ENCODE results near the gene CLEC2L. TPM values are rescaled to one million over a fixed set of nuclear protein-coding genes. Genes with fewer than 3 reads are reported as not detected.

The CLEC2L gene
- total and polyA plus RNA-seq, 2 of the 8 experiments (the other 6 are each of a cell fraction or from before 2014, with no cell fraction given), result 0.20 to 1.9 TPM

GRCh38 chr7:139487366-139488080 lies 36.0 kb upstream of the CLEC2L start:
- H3K79me1 ChIP-seq (ENCODE audit: low read depth, low read length), result no peaks in the 10 kb centered on the region
- H3K9ac ChIP-seq (replicated peaks in 1 of 4; ENCODE audit: extremely low read depth in 1 of 4, low read depth in 3 of 4, low read length in 3 of 4), result no peak overlapping the region
- 93% methylated on average over 2 of the region's 5 CpGs; no CpG with 5 or more reads in 1 of the 2 experiments for WGBS, 2 experiments (ENCODE audit: extremely low coverage in 1 of 2, insufficient coverage in 1 of 2, insufficient read length in 1 of 2, insufficient replicate concordance in 2 of 2, low coverage in 1 of 2, low lambda C conversion rate in 2 of 2, missing lambda C conversion rate in 1 of 2)
- no peaks in the 10 kb centered on the region for H3K9me3 ChIP-seq (ENCODE audit: insufficient read depth in 2 of 2, low read depth in 1 of 2, low read length in 1 of 2)
- H3K14ac ChIP-seq (ENCODE audit: insufficient read length), result no peak overlapping the region
- H3K79me2 ChIP-seq (ENCODE audit: control insufficient read depth in 1 of 2, insufficient read depth in 2 of 2, low read length in 2 of 2), result no peaks in the 10 kb centered on the region
- POLR2A ChIA-PET (ENCODE audit: partially characterized antibody), result interaction anchor here (0.8 kb wide), 1 partner anchor 12 kb away, joined by 3 read pairs; no protein-coding TSS in a partner anchor
- no peak overlapping the region for H3K18ac ChIP-seq (ENCODE audit: extremely low read depth, low read length)
- H2BK12ac ChIP-seq (ENCODE audit: low read depth, low read length), result no peak overlapping the region
- H2BK5ac ChIP-seq (ENCODE audit: low read depth, low read length), result no peak overlapping the region
- H4K5ac ChIP-seq (ENCODE audit: insufficient read length, low read depth, low read length), result no peak overlapping the region
- H3K27me3 ChIP-seq (replicated peaks in 1 of 4; ENCODE audit: control insufficient read depth in 3 of 4, extremely low read depth in 1 of 4, insufficient read depth in 3 of 4, low read length in 3 of 4), result peaks cover 0 to 5% (median 2%) of the 10 kb centered on the region in 4 experiments; a peak in 4 of 7 replicates
- no peaks in the 10 kb centered on the region for H3K36me3 ChIP-seq (ENCODE audit: control insufficient read depth in 2 of 4, insufficient read depth in 4 of 4, low read length in 3 of 4)
- H3K4me1 ChIP-seq (replicated peaks in 1 of 4; ENCODE audit: control insufficient read depth in 3 of 4, insufficient read depth in 4 of 4, low read length in 3 of 4), result peaks cover 0 to 3% (median under 1%) of the 10 kb centered on the region in 4 experiments; a peak in 2 of 7 replicates
- H2AFZ ChIP-seq (ENCODE audit: low read length), result no peak overlapping the region
- H3K4me3 ChIP-seq (ENCODE audit: extremely low read depth in 1 of 4, insufficient read depth in 2 of 4, low read depth in 3 of 4, low read length in 4 of 4), result no peak overlapping the region
- H4K8ac ChIP-seq (ENCODE audit: extremely low read depth, insufficient read depth, low read length), result no peak overlapping the region
- TF ChIP-seq BACH1 (IDR thresholded peaks at IDR 0.05; ENCODE audit: low read length) (no peak), EGR1 (IDR thresholded peaks at IDR 0.05; ENCODE audit: borderline replicate concordance, low read depth, low read length) (no peak), SIRT6 (IDR thresholded peaks at IDR 0.05; ENCODE audit: low read length) (no peak), JUND (IDR thresholded peaks at IDR 0.05; ENCODE audit: low read length) (no peak), CBX5 (IDR thresholded peaks at IDR 0.05; ENCODE audit: low read depth, low read length) (no peak), SIX5 (IDR thresholded peaks at IDR 0.05; ENCODE audit: low read depth, low read length) (no peak), RXRA (IDR thresholded peaks at IDR 0.05; ENCODE audit: insufficient read depth, low read depth, low read length) (no peak), POU5F1 (IDR thresholded peaks at IDR 0.05; ENCODE audit: low read depth, low read length) (no peak), SUZ12 (IDR thresholded peaks at IDR 0.05; ENCODE audit: low read length) (no peak), E2F6 (IDR thresholded peaks at IDR 0.05) (no peak), EZH2 (IDR thresholded peaks at IDR 0.05; ENCODE audit: low read depth, low read length, severe bottlenecking) (no peak), RAD21 (IDR thresholded peaks at IDR 0.05 in 1 of 2, conservative IDR thresholded peaks at IDR 0.05 in 1 of 2; ENCODE audit: low read depth in 2 of 2, low read length in 2 of 2) (no peak)
- no peak overlapping the region for H2BK20ac ChIP-seq (ENCODE audit: low read length)
- H3K56ac ChIP-seq (replicated peaks; ENCODE audit: insufficient read length, low read depth, low read length), result no peak overlapping the region
- H3K4me2 ChIP-seq (ENCODE audit: insufficient read depth in 1 of 2, low read depth in 2 of 2, low read length in 2 of 2), result no peak overlapping the region
- DNase-seq (ENCODE audit: low read depth in 1 of 2, low spot score in 2 of 2) (no peak), FAIRE-seq (no peak)
- no peak overlapping the region for H4K91ac ChIP-seq (replicated peaks; ENCODE audit: insufficient read length, low read length)
- H2BK120ac ChIP-seq (replicated peaks; ENCODE audit: low read depth, low read length), result no peak overlapping the region
- H2BK15ac ChIP-seq (ENCODE audit: low read length), result no peak overlapping the region
- peaks cover 12% of the 10 kb centered on the region; the same call in 1 of the 2 replicates for H3K23me2 ChIP-seq (ENCODE audit: low read depth, low read length)
- H3K4ac ChIP-seq (replicated peaks; ENCODE audit: insufficient read length, low read depth, low read length), result no peak overlapping the region
- H3K27ac ChIP-seq (ENCODE audit: low read depth, low read length), result no peak overlapping the region
- H4K20me1 ChIP-seq (replicated peaks in 1 of 2; ENCODE audit: control insufficient read depth in 1 of 2, insufficient read depth in 2 of 2, low read length in 2 of 2), result no peaks in the 10 kb centered on the region
- no peak overlapping the region for H2AK5ac ChIP-seq (ENCODE audit: low read depth, low read length)
- H3K23ac ChIP-seq (ENCODE audit: insufficient read length), result no peak overlapping the region
- CTCF ChIA-PET (ENCODE audit: partially characterized antibody), result interaction anchor here (1.0 to 1.7 kb wide), 3 partner anchors 11 to 50 kb away, joined by 3 to 7 read pairs (median 5); no protein-coding TSS in a partner anchor

Measured in H1 (cell line).